ENCODE results near the gene COX7B. TPM values are rescaled to one million over a fixed set of nuclear protein-coding genes. Genes with fewer than 3 reads are reported as not detected.

The COX7B gene
- total RNA-seq, 1 experiment from 2014 or later: 326 TPM

GRCh38 chrX:77945910-77946545 is 46.8 kb downstream of the COX7B start:
- CTCF ChIA-PET: no interaction called here
- Mint-ChIP-seq H3K4me3 (ENCODE audit: low read depth, unreplicated experiment) (no peak overlapping the region), H3K36me3 (ENCODE audit: insufficient read depth, unreplicated experiment) (no peaks in the 10 kb centered on the region), H3K9me3 (ENCODE audit: low read depth, unreplicated experiment) (no peaks in the 10 kb centered on the region), H3K27me3 (ENCODE audit: unreplicated experiment) (no peaks in the 10 kb centered on the region), H3K4me1 (ENCODE audit: low read depth, unreplicated experiment) (no peaks in the 10 kb centered on the region), H3K27ac (ENCODE audit: unreplicated experiment) (no peak overlapping the region)
- intact Hi-C loops (cut with micrococcal nuclease; ENCODE audit: unreplicated experiment): no loop called here
- BruUV-seq (replicated peaks): no TSS peak
- no peak for DNase-seq
- TF ChIP-seq CTCF (IDR thresholded peaks at IDR 0.05; ENCODE audit: unreplicated experiment): no peak

GRCh38 chrX:77946571-77946970 is 47.3 kb downstream of the COX7B start:
- Mint-ChIP-seq H3K4me3 (ENCODE audit: low read depth, unreplicated experiment) (no peak overlapping the region), H3K27me3 (ENCODE audit: unreplicated experiment) (no peaks in the 10 kb centered on the region), H3K4me1 (ENCODE audit: low read depth, unreplicated experiment) (no peaks in the 10 kb centered on the region), H3K9me3 (ENCODE audit: low read depth, unreplicated experiment) (no peaks in the 10 kb centered on the region), H3K36me3 (ENCODE audit: insufficient read depth, unreplicated experiment) (no peaks in the 10 kb centered on the region), H3K27ac (ENCODE audit: unreplicated experiment) (no peak overlapping the region)
- DNase-seq: no peak
- no peak for TF ChIP-seq CTCF (IDR thresholded peaks at IDR 0.05; ENCODE audit: unreplicated experiment)
- CTCF ChIA-PET: no interaction called here
- BruUV-seq (replicated peaks): no TSS peak
- intact Hi-C loops (cut with micrococcal nuclease; ENCODE audit: unreplicated experiment): no loop called here

GRCh38 chrX:77949840-77950239 is 50.6 kb downstream of the COX7B start:
- H3K9me3 Mint-ChIP-seq (ENCODE audit: low read depth, unreplicated experiment): no peaks in the 10 kb centered on the region
- H3K27ac Mint-ChIP-seq (ENCODE audit: unreplicated experiment): no peak overlapping the region
- H3K36me3 Mint-ChIP-seq (ENCODE audit: insufficient read depth, unreplicated experiment): no peaks in the 10 kb centered on the region
- CTCF ChIA-PET: no interaction called here
- peaks cover 2% of the 10 kb centered on the region for H3K4me1 Mint-ChIP-seq (ENCODE audit: low read depth, unreplicated experiment)
- no peaks in the 10 kb centered on the region for H3K27me3 Mint-ChIP-seq (ENCODE audit: unreplicated experiment)
- TF ChIP-seq CTCF (IDR thresholded peaks at IDR 0.05; ENCODE audit: unreplicated experiment): no peak
- intact Hi-C loops (cut with micrococcal nuclease; ENCODE audit: unreplicated experiment): loop anchor here (5.0 kb wide), 1 partner anchor 38 kb away; the partner anchor contains the start of gene ATP7A
- H3K4me3 Mint-ChIP-seq (ENCODE audit: low read depth, unreplicated experiment): no peak overlapping the region
- no peak for DNase-seq
- no TSS peak for BruUV-seq (replicated peaks)

GRCh38 chrX:77952173-77952572 is 52.9 kb downstream of the COX7B start:
- no TSS peak for BruUV-seq (replicated peaks)
- H3K27me3 Mint-ChIP-seq (ENCODE audit: unreplicated experiment): no peaks in the 10 kb centered on the region
- H3K4me3 Mint-ChIP-seq (ENCODE audit: low read depth, unreplicated experiment): no peak overlapping the region
- CTCF ChIA-PET: no interaction called here
- peaks cover 9% of the 10 kb centered on the region for H3K4me1 Mint-ChIP-seq (ENCODE audit: low read depth, unreplicated experiment)
- no peak for DNase-seq
- H3K36me3 Mint-ChIP-seq (ENCODE audit: insufficient read depth, unreplicated experiment): no peaks in the 10 kb centered on the region
- no peak for TF ChIP-seq CTCF (IDR thresholded peaks at IDR 0.05; ENCODE audit: unreplicated experiment)
- intact Hi-C loops (cut with micrococcal nuclease; ENCODE audit: unreplicated experiment): loop anchor here (5.0 kb wide), 1 partner anchor 40 kb away; the partner anchor contains the start of gene ATP7A
- H3K9me3 Mint-ChIP-seq (ENCODE audit: low read depth, unreplicated experiment): no peaks in the 10 kb centered on the region
- H3K27ac Mint-ChIP-seq (ENCODE audit: unreplicated experiment): no peak overlapping the region

Data from Calu3 (cell line).